Stimulated activated effector memory CD8-positive, alpha-beta T cell treated with anti-CD3 and anti-CD28 coated beads, Interleukin-12 subunit alpha, Interleukin-12 subunit beta, amount 100 ng/mL, for 72 hours (primary cell): ENCODE data around the gene TLL2.

Experiments
- ATAC-seq: fragments of 150-1000 bp; cut with Tn5 transposase; 2 replicates; pipeline ENCODE4 v1.10.0; 2021
- DNase-seq, 2 donors: peaks; one replicate each; pipeline ENCODE4 v3.0.0; 2021 to 2022; ENCODE audit warnings: low spot score in 2 of 2
- H3K27ac Mint-ChIP-seq: one replicate; pipeline ENCODE4 v1.8.0; 2022; ENCODE audit warnings: mild to moderate bottlenecking, mixed read lengths
- H3K36me3 Mint-ChIP-seq: one replicate; pipeline ENCODE4 v1.8.0; 2022; ENCODE audit warnings: mild to moderate bottlenecking, mixed read lengths
- H3K4me1 Mint-ChIP-seq: one replicate; pipeline ENCODE4 v1.8.0; 2022; ENCODE audit warnings: mixed read lengths
- H3K4me3 Mint-ChIP-seq: one replicate; pipeline ENCODE4 v1.8.0; 2022; ENCODE audit warnings: mild to moderate bottlenecking, mixed read lengths
- H3K9me3 Mint-ChIP-seq: one replicate; pipeline ENCODE4 v1.8.0; 2022; ENCODE audit warnings: mixed read lengths

TLL2 gene

GRCh38 chr10:96516337-96516736 is 2.6 kb upstream of the TLL2 start:
- Mint-ChIP-seq H3K9me3 (no peaks in the 10 kb centered on the region), H3K36me3 (peaks cover 34% of the 10 kb centered on the region), H3K27ac (no peak overlapping the region), H3K4me1 (peaks cover 27% of the 10 kb centered on the region), H3K4me3 (no peak overlapping the region)
- no peak for ATAC-seq
- no peak for DNase-seq

GRCh38 chr10:96513305-96513697 is 425 bp downstream of the TLL2 start:
- Mint-ChIP-seq H3K4me3 (peak overlapping the region; percentile 69), H3K36me3 (peaks cover 13% of the 10 kb centered on the region), H3K27ac (no peak overlapping the region), H3K9me3 (no peaks in the 10 kb centered on the region), H3K4me1 (peaks cover 27% of the 10 kb centered on the region)
- no peak for DNase-seq
- peak; percentile 78 for ATAC-seq

GRCh38 chr10:96512524-96513304 is 1.0 kb downstream of the TLL2 start:
- Mint-ChIP-seq H3K4me1 (peaks cover 27% of the 10 kb centered on the region), H3K4me3 (peak overlapping the region; percentile 69), H3K9me3 (no peaks in the 10 kb centered on the region), H3K36me3 (peaks cover 13% of the 10 kb centered on the region), H3K27ac (no peak overlapping the region)
- no peak for ATAC-seq
- no peak for DNase-seq

- Mint-ChIP-seq H3K9me3 (no peaks in the 10 kb centered on the region), H3K36me3 (peaks cover 6% of the 10 kb centered on the region), H3K4me1 (peaks cover 27% of the 10 kb centered on the region), H3K4me3 (peak overlapping the region; percentile 69), H3K27ac (no peak overlapping the region)
- no peak for ATAC-seq
- no peak for DNase-seq
Measured at GRCh38 chr10:96511044-96511945, 2.4 kb downstream of the TLL2 start.

- no peak for DNase-seq
- Mint-ChIP-seq H3K27ac (no peak overlapping the region), H3K4me3 (no peak overlapping the region)
Measured at GRCh38 chr10:96509017-96509641, 4.6 kb downstream of the TLL2 start.

DNA sequence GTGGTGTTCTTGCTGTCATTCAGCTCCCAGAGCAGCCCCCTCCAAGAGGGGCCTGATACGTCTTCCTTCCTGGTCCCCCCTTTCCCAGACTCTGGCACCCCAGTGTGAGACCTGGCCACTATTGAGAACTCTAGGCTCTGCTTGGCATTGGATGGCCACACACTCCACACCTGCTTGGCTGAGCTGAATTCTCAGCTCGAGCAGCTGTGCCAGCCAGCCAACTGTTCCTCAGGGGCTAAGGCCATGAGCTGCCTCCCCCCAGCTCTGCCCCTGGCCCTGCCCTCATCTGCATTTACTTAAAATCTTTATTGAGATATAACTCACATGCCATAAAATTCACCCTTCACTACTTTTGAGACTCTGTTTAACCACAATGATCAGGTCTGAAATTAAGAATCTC is 6.7 kb downstream of the TLL2 start:
- no peak for ATAC-seq
- Mint-ChIP-seq H3K27ac (no peak overlapping the region), H3K9me3 (no peaks in the 10 kb centered on the region), H3K4me1 (peaks cover 3% of the 10 kb centered on the region), H3K4me3 (no peak overlapping the region), H3K36me3 (no peaks in the 10 kb centered on the region)
- no peak for DNase-seq

More at GRCh38 chr10:96509017-96509641, 4.6 kb downstream of the TLL2 start:
- Mint-ChIP-seq H3K36me3 (peaks cover 2% of the 10 kb centered on the region), H3K9me3 (no peaks in the 10 kb centered on the region), H3K4me1 (peaks cover 16% of the 10 kb centered on the region)
- no peak for ATAC-seq

DNA sequence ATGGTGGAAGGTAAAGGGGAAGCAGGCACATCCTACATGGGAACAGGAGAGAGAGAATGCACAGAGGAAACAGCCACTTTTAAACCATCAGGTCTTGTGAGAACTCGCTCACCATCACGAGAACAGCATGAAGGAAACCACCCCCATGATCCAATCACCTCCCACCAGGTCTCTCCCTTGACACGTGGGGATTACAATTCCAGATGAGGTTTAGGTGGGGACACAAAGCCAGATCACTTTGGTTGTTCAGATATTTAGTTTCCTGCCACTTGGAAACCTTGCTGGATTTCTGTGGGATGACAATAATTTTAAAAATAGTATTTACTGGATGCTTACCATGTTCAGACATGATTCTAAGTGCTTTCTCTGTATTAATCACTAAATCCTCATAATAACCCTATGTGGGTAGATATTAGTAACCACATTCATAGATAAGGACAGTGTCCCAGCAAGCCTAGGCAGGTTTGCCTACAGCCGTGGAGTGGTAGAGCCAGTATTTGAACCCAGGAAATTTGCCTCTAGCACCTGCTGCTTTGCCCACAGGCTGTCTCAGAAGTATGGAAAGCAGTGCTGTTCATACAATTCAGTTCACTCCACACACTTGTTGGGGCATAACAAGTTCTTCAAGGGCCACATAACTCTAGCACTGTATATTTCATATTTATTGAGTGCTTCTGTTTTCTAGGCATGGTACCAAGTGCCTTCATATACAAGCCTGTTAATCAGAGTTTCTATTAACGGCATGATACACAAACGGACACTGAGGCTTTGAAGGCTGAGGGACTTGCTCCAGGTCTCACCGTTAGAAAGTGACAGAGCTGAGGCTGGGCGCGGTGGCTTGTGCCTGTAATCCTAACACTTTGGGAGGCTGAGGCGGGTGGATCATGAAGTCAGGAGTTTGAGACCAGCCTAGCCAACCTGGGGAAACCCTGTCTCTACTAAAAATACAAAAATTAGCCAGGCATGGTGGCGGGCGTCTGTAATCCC is 8.3 kb downstream of the TLL2 start:
- DNase-seq (no peak), ATAC-seq (no peak)
- Mint-ChIP-seq H3K4me1 (no peaks in the 10 kb centered on the region), H3K4me3 (no peak overlapping the region), H3K9me3 (no peaks in the 10 kb centered on the region), H3K27ac (no peak overlapping the region), H3K36me3 (no peaks in the 10 kb centered on the region)

DNA sequence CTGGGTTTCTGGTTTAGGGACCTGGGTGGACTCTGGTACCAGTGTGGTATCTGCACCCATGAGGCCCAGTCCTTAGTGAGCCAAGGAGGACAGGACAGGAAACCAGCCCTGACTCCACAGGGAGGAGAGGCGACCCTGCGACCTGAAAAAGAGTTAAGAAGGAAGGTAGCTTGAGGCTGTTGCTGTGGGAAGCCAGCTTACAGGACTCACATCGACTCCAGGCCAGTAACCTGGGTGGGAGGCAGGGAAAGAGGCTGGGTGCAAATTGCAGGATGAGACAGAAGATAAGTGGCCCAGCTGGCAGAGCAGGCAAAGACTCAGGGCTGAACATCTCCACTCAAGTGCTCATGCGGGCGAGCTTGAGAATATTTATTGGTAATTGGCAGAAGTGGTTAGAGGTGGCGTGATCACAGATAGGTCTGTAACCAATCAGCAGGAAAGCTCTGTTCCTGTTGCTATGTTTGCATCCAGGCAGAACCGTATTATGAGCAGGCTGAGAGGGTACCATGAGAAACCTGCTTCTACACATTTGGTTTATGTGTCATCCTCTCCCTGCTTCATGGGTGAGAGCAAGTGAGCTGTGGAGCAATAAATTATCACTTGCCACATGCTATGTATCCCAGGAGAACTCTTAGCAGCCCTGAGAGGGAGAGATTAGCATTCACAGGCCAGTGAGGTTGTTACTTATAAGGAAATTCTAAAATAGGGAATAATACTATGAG is 11.0 kb downstream of the TLL2 start:
- Mint-ChIP-seq H3K36me3 (no peaks in the 10 kb centered on the region), H3K4me3 (no peak overlapping the region), H3K9me3 (no peaks in the 10 kb centered on the region), H3K27ac (no peak overlapping the region), H3K4me1 (no peaks in the 10 kb centered on the region)
- DNase-seq (no peak), ATAC-seq (no peak)

DNA sequence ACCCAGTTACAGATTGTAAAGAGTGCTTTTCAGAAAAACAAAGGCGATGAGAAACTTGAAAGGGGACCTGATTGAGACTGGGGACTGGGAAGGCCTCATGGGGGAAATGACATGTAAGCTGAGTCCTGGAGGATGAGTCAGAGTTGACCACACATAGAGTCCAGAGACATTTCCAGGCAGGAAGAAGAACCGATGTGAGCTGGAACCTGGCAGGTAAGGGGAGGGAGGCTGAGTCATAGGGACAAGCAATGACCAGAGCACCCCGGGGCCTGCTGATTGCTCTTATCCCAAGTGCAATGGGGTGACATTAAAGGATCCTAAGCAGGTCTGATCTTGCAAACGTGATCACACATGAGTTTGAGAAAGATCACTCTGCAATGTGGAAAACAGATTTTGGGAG is 11.7 kb downstream of the TLL2 start:
- DNase-seq = no peak
- Mint-ChIP-seq H3K4me1 (no peaks in the 10 kb centered on the region), H3K4me3 (no peak overlapping the region), H3K9me3 (no peaks in the 10 kb centered on the region), H3K36me3 (no peaks in the 10 kb centered on the region), H3K27ac (no peak overlapping the region)
- no peak for ATAC-seq

- ATAC-seq = no peak
- DNase-seq = no peak
- Mint-ChIP-seq H3K36me3 (no peaks in the 10 kb centered on the region), H3K27ac (no peak overlapping the region), H3K4me3 (no peak overlapping the region), H3K4me1 (no peaks in the 10 kb centered on the region), H3K9me3 (no peaks in the 10 kb centered on the region)
Measured at GRCh38 chr10:96500519-96500918, 13.2 kb downstream of the TLL2 start.

- no peak for ATAC-seq
- H3K36me3 Mint-ChIP-seq = no peaks in the 10 kb centered on the region
- no peaks in the 10 kb centered on the region for H3K4me1 Mint-ChIP-seq
- H3K27ac Mint-ChIP-seq = no peak overlapping the region
- no peaks in the 10 kb centered on the region for H3K9me3 Mint-ChIP-seq
- no peak overlapping the region for H3K4me3 Mint-ChIP-seq
- DNase-seq = no peak
Measured at GRCh38 chr10:96500050-96500449, 13.7 kb downstream of the TLL2 start.

GRCh38 chr10:96497391-96497790 is 16.3 kb downstream of the TLL2 start:
- no peak overlapping the region for H3K4me3 Mint-ChIP-seq
- H3K4me1 Mint-ChIP-seq = no peaks in the 10 kb centered on the region
- ATAC-seq (no peak), DNase-seq (peak in 1 of 2 donors; percentile 41)
- H3K36me3 Mint-ChIP-seq = no peaks in the 10 kb centered on the region
- no peaks in the 10 kb centered on the region for H3K9me3 Mint-ChIP-seq
- no peak overlapping the region for H3K27ac Mint-ChIP-seq

- Mint-ChIP-seq H3K9me3 (no peaks in the 10 kb centered on the region), H3K27ac (no peak overlapping the region), H3K4me3 (no peak overlapping the region), H3K4me1 (no peaks in the 10 kb centered on the region), H3K36me3 (no peaks in the 10 kb centered on the region)
- ATAC-seq (no peak), DNase-seq (no peak)
Measured at GRCh38 chr10:96496281-96496925, 17.3 kb downstream of the TLL2 start.

DNA sequence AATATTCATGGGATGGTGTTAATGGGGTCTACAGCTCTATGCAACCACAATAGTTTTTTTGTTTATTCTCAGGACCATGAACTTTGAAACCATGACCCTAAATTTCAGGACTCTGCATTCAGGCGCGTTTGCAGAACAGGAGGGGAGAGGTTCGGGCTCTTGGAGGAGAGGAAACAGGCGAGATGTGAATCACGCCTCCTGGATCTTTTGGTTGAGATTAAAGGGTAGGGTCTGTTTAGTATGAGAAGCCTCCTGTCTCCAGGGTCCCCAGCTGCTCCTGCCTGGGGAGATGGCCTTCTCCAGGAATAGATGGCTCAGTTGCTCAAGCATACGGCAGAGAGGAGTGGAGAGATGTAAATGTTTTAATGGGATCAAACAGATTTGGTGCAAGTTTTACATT is 18.2 kb downstream of the TLL2 start:
- Mint-ChIP-seq H3K4me1 (no peaks in the 10 kb centered on the region), H3K9me3 (no peaks in the 10 kb centered on the region), H3K27ac (no peak overlapping the region), H3K36me3 (no peaks in the 10 kb centered on the region), H3K4me3 (no peak overlapping the region)
- DNase-seq (no peak), ATAC-seq (no peak)
